ENCODE measurements around the gene RASGRF2.

GRCh38 chr5:80925931-80926330 lies 34.2 kb upstream of the RASGRF2 start:
- TF ChIP-seq CTCF (conservative IDR thresholded peaks at IDR 0.05): no peak
- no peak for TF ChIP-seq EZH2 (IDR thresholded peaks at IDR 0.05; ENCODE audit: low read depth)
